Heart left ventricle (tissue), 16 donors: Measurements from ENCODE around the gene FDCSP. TPM values are rescaled to one million over a fixed set of nuclear protein-coding genes. Genes with fewer than 3 reads are reported as not detected.

Experiments used
- ATAC-seq, 4 donors: fragments of 200-7000 bp; cut with Tn5 transposase; one replicate each; pipeline ENCODE4 v1.9.1; 2020 to 2022; ENCODE audit warnings: moderate library complexity in 4 of 4, mild to moderate bottlenecking in 3 of 4, moderate number of reproducible peaks in 1 of 4
- DNase-seq, 5 donors: peaks; one replicate each; pipeline ENCODE4 v3.0.0-alpha.2; 2020
- H3K27ac ChIP-seq, 12 donors: fragments of 200-600 bp; sonication (generic) in 4 of 12; one replicate each; pipeline versions ENCODE4 v1.5.0 to v1.8.0; 2016 to 2022; ENCODE audit warnings: mild to moderate bottlenecking in 2 of 12
- H3K27me3 ChIP-seq, 9 donors: fragments of 200-600 bp; sonication (generic) in 2 of 9; one replicate each; pipeline versions ENCODE4 v1.5.1 to v1.8.0; 2016 to 2022; ENCODE audit warnings: mild to moderate bottlenecking in 3 of 9
- H3K36me3 ChIP-seq, 9 donors: fragments of 200-600 bp; sonication (generic) in 2 of 9; one replicate each; pipeline versions ENCODE4 v1.5.0 to v1.8.0; 2018 to 2022; ENCODE audit warnings: mild to moderate bottlenecking in 2 of 9
- H3K4me1 ChIP-seq, 12 donors: fragments of 200-600 bp; sonication (generic) in 4 of 12; one replicate each; pipeline versions ENCODE4 v1.5.0 to v1.8.0; 2016 to 2022; ENCODE audit warnings: mild to moderate bottlenecking in 3 of 12
- H3K4me3 ChIP-seq, 12 donors: fragments of 200-600 bp; sonication (generic) in 4 of 12; one replicate each; pipeline versions ENCODE4 v1.5.0 to v1.8.0; 2017 to 2022; ENCODE audit warnings: mild to moderate bottlenecking in 9 of 12, moderate library complexity in 4 of 12
- H3K9me3 ChIP-seq, 12 donors: fragments of 200-600 bp; sonication (generic) in 4 of 12; one replicate each; pipeline versions ENCODE4 v1.5.0 to v1.8.0; 2016 to 2022; ENCODE audit warnings: mild to moderate bottlenecking in 1 of 12
- CTCF ChIP-seq, 12 donors: fragments of 200-600 bp; sonication (generic) in 4 of 12; IDR thresholded peaks; one replicate each; pipeline versions ENCODE4 v1.5.0 to v1.8.0; 2018 to 2022; ENCODE audit warnings: antibody characterized with exemption in 12 of 12, mild to moderate bottlenecking in 5 of 12
- POLR2A ChIP-seq, 2 donors: fragments of 450-650 bp; IDR thresholded peaks; one replicate each; pipeline ENCODE4 v1.6.1; 2017; ENCODE audit warnings: antibody characterized with exemption in 2 of 2, mild to moderate bottlenecking in 2 of 2, moderate library complexity in 2 of 2
- WGBS, 4 donors: extraction: QIAGEN DNeasy Blood & Tissue Kit in 2 of 4; methylation state at CpG; one replicate each; pipeline versions ENCODE4 v1.1.5 to v1.1.7; 2013 to 2018; 5-methylcytosine and 5-hydroxymethylcytosine counted together
- intact Hi-C, 10 donors: fragments of 100-400 bp; cut with DNase I; formaldehyde crosslinking; loops; one replicate each; pipeline versions ENCODE4 v1.11.1 to v1.14.2; 2022
- polyA plus RNA-seq, 2 donors: library from polyadenylated mRNA; stranded (reverse); fragments of 200-250 nt; gene quantifications; one replicate each; pipeline ENCODE4 v1.2.3, GENCODE V29; 2013
- total RNA-seq, 9 donors: library from RNA; depleted of rRNA in 2 of 9; stranded (reverse); fragments of >200 nt in 2 of 9; fragmentation: NEBNext Ultra II Directional in 3 of 9; extraction: Animal tissue kit (Norgen Biotek cat#: 25700) in 3 of 9; gene quantifications; one replicate each; pipeline versions ENCODE4 v1.1.0 to v1.2.4, GENCODE V29; 2016 to 2023
- donor health status: ischemic (EF 13 %, LVEDD 7.1; RV severe dilation, severe dysfunction).
- donor health status: healthy with polysubstance abuse.
- donor health status: DM: no; HTN: yes; CAD: no.
- donor health status: DM: no; HTN: no; CAD: no.
- donor health status: ischemic (EF 25% LVEDD 6.9; RV normal size, moderate dysfunction).
- donor health status: ischemic (EF 25% LVEDD 5.7; RV mildly dilated, moderate dysfunction).
- donor health status: healthy.
- donor health status: DM: yes; HTN: yes; CAD: no.
- donor health status: ischemic (EF 35%, LVEDD 5.7; RV mildly dilated, moderate dysfunction).
- donor health status: nonischemic (EF 11% LVEDD 7.7; RV severe dilation, severe dysfunction).
- donor health status: DM: yes; HTN: yes; CAD: no.
- donor health status: PGD.
- donor health status: ischemic (EF 29% LVEDD 5.4; RV normal size, mild dysfunction).
- donor health status: nonischemic (EF 23%, LVEDD 6.1; RV moderate dilation, normal function).

Gene FDCSP
- total and polyA plus RNA-seq, 11 donors, result not detected

GRCh38 chr4:70277121-70277520, 51.2 kb downstream of the FDCSP start:
- Histone ChIP-seq H3K27ac (no peak overlapping the region), H3K36me3 (no peaks in the 10 kb centered on the region), H3K9me3 (peaks cover 0 to 7% (median 0%) of the 10 kb centered on the region in 12 donors), H3K4me3 (no peak overlapping the region), H3K27me3 (no peaks in the 10 kb centered on the region), H3K4me1 (no peaks in the 10 kb centered on the region)
- DNase-seq (no peak), ATAC-seq (no peak)
- TF ChIP-seq CTCF (IDR thresholded peaks at IDR 0.05), result no peak
- no peak for TF ChIP-seq POLR2A (IDR thresholded peaks at IDR 0.05)
- WGBS, 4 donors, result 92 to 96% (median 94%) methylated on average over 2 of the region's 2 CpGs
- intact Hi-C loops, result no loop called here

GRCh38 chr4:70280567-70280966, 54.6 kb downstream of the FDCSP start:
- Histone ChIP-seq H3K36me3 (no peaks in the 10 kb centered on the region), H3K9me3 (peaks cover 0 to 13% (median 0%) of the 10 kb centered on the region in 12 donors), H3K27me3 (no peaks in the 10 kb centered on the region), H3K4me3 (no peak overlapping the region), H3K27ac (no peak overlapping the region), H3K4me1 (no peaks in the 10 kb centered on the region)
- DNase-seq (no peak), ATAC-seq (no peak)
- 36 to 65% (median 43%) methylated on average over 1 of the region's 1 CpG for WGBS, 4 donors
- TF ChIP-seq POLR2A (IDR thresholded peaks at IDR 0.05) (no peak), CTCF (IDR thresholded peaks at IDR 0.05) (no peak)
- intact Hi-C loops, result no loop called here

Other genes starting within 250 kb of the FDCSP start
- not detected for gene STATH, start 230.2 kb upstream of the FDCSP start, total RNA-seq
- not detected for gene STATH, start 230.2 kb upstream of the FDCSP start, polyA plus RNA-seq
- gene HTN3, start 197.7 kb upstream of the FDCSP start, total RNA-seq, result not detected
- not detected for gene HTN3, start 197.7 kb upstream of the FDCSP start, polyA plus RNA-seq
- gene HTN1, start 175.7 kb upstream of the FDCSP start, total RNA-seq, result not detected
- not detected for gene HTN1, start 175.7 kb upstream of the FDCSP start, polyA plus RNA-seq
- not detected for gene PRR27, start 71.9 kb upstream of the FDCSP start, total RNA-seq
- gene PRR27, start 71.9 kb upstream of the FDCSP start, polyA plus RNA-seq, result not detected
- not detected for gene ODAM, start 30.4 kb upstream of the FDCSP start, total RNA-seq
- not detected for gene ODAM, start 30.4 kb upstream of the FDCSP start, polyA plus RNA-seq
- not detected for gene CSN3, start 16.5 kb downstream of the FDCSP start, total RNA-seq
- gene CSN3, start 16.5 kb downstream of the FDCSP start, polyA plus RNA-seq, result not detected
- not detected for gene CABS1, start 108.9 kb downstream of the FDCSP start, total RNA-seq
- not detected for gene CABS1, start 108.9 kb downstream of the FDCSP start, polyA plus RNA-seq
- gene SMR3A, start 134.6 kb downstream of the FDCSP start, total RNA-seq, result not detected
- not detected for gene SMR3A, start 134.6 kb downstream of the FDCSP start, polyA plus RNA-seq
- not detected for gene SMR3B, start 157.0 kb downstream of the FDCSP start, total RNA-seq
- not detected for gene SMR3B, start 157.0 kb downstream of the FDCSP start, polyA plus RNA-seq
- gene OPRPN, start 171.8 kb downstream of the FDCSP start, total RNA-seq, result not detected
- not detected for gene OPRPN, start 171.8 kb downstream of the FDCSP start, polyA plus RNA-seq
- gene MUC7, start 246.1 kb downstream of the FDCSP start, total RNA-seq, result not detected
- not detected for gene MUC7, start 246.1 kb downstream of the FDCSP start, polyA plus RNA-seq